Measurements from ENCODE around the gene MC2R. TPM values are rescaled to one million over a fixed set of nuclear protein-coding genes. Genes with fewer than 3 reads are reported as not detected.

The MC2R gene
- total RNA-seq, 1 donor = under 0.01 TPM

GRCh38 chr18:13912601-13913000 is 2.7 kb downstream of the MC2R start:
- H3K27me3 ChIP-seq (ENCODE audit: insufficient read depth, low read length) = no peaks in the 10 kb centered on the region

GRCh38 chr18:13910986-13911385 is 4.3 kb downstream of the MC2R start:
- no peaks in the 10 kb centered on the region for H3K9me3 ChIP-seq (ENCODE audit: low read depth, low read length)
- H3K4me3 ChIP-seq (ENCODE audit: low read length) = no peak overlapping the region
- no peaks in the 10 kb centered on the region for H3K27me3 ChIP-seq (ENCODE audit: insufficient read depth, low read length)
- H3K4me1 ChIP-seq (ENCODE audit: insufficient read depth, low read length) = no peaks in the 10 kb centered on the region

More at GRCh38 chr18:13912601-13913000, 2.7 kb downstream of the MC2R start:
- Histone ChIP-seq H3K9me3 (ENCODE audit: low read depth, low read length) (no peaks in the 10 kb centered on the region), H3K4me3 (ENCODE audit: low read length) (no peak overlapping the region), H3K4me1 (ENCODE audit: insufficient read depth, low read length) (no peaks in the 10 kb centered on the region)

GRCh38 chr18:13910501-13910900 is 4.8 kb downstream of the MC2R start:
- no peaks in the 10 kb centered on the region for H3K4me1 ChIP-seq (ENCODE audit: insufficient read depth, low read length)
- H3K9me3 ChIP-seq (ENCODE audit: low read depth, low read length) = no peaks in the 10 kb centered on the region
- H3K4me3 ChIP-seq (ENCODE audit: low read length) = no peak overlapping the region
- H3K27me3 ChIP-seq (ENCODE audit: insufficient read depth, low read length) = no peaks in the 10 kb centered on the region

- no peaks in the 10 kb centered on the region for H3K4me1 ChIP-seq (ENCODE audit: insufficient read depth, low read length)
- H3K9me3 ChIP-seq (ENCODE audit: low read depth, low read length) = no peaks in the 10 kb centered on the region
- no peak overlapping the region for H3K4me3 ChIP-seq (ENCODE audit: low read length)
- H3K27me3 ChIP-seq (ENCODE audit: insufficient read depth, low read length) = no peaks in the 10 kb centered on the region
Measured at GRCh38 chr18:13909141-13909940, 6.0 kb downstream of the MC2R start.

- Histone ChIP-seq H3K4me3 (ENCODE audit: low read length) (no peak overlapping the region), H3K4me1 (ENCODE audit: insufficient read depth, low read length) (no peaks in the 10 kb centered on the region), H3K9me3 (ENCODE audit: low read depth, low read length) (peaks cover 14% of the 10 kb centered on the region), H3K27me3 (ENCODE audit: insufficient read depth, low read length) (no peaks in the 10 kb centered on the region)
Measured at GRCh38 chr18:13900633-13901032, 14.7 kb downstream of the MC2R start.

- Histone ChIP-seq H3K27me3 (ENCODE audit: insufficient read depth, low read length) (no peaks in the 10 kb centered on the region), H3K4me3 (ENCODE audit: low read length) (no peak overlapping the region), H3K4me1 (ENCODE audit: insufficient read depth, low read length) (no peaks in the 10 kb centered on the region), H3K9me3 (ENCODE audit: low read depth, low read length) (peaks cover 11% of the 10 kb centered on the region)
Measured at GRCh38 chr18:13895505-13896033, 19.8 kb downstream of the MC2R start.

- Histone ChIP-seq H3K4me1 (ENCODE audit: insufficient read depth, low read length) (no peaks in the 10 kb centered on the region), H3K27me3 (ENCODE audit: insufficient read depth, low read length) (no peaks in the 10 kb centered on the region), H3K4me3 (ENCODE audit: low read length) (no peak overlapping the region), H3K9me3 (ENCODE audit: low read depth, low read length) (peaks cover under 1% of the 10 kb centered on the region)
Measured at GRCh38 chr18:13894531-13894930, 20.8 kb downstream of the MC2R start.

- no peaks in the 10 kb centered on the region for H3K27me3 ChIP-seq (ENCODE audit: insufficient read depth, low read length)
Measured at GRCh38 chr18:13893418-13893760, 21.9 kb downstream of the MC2R start.

GRCh38 chr18:13892098-13892497 is 23.2 kb downstream of the MC2R start:
- Histone ChIP-seq H3K4me3 (ENCODE audit: low read length) (no peak overlapping the region), H3K4me1 (ENCODE audit: insufficient read depth, low read length) (no peaks in the 10 kb centered on the region), H3K27me3 (ENCODE audit: insufficient read depth, low read length) (no peaks in the 10 kb centered on the region), H3K9me3 (ENCODE audit: low read depth, low read length) (no peaks in the 10 kb centered on the region)

More at GRCh38 chr18:13893418-13893760, 21.9 kb downstream of the MC2R start:
- Histone ChIP-seq H3K4me3 (ENCODE audit: low read length) (no peak overlapping the region), H3K9me3 (ENCODE audit: low read depth, low read length) (no peaks in the 10 kb centered on the region), H3K4me1 (ENCODE audit: insufficient read depth, low read length) (no peaks in the 10 kb centered on the region)

- Histone ChIP-seq H3K4me3 (ENCODE audit: low read length) (no peak overlapping the region), H3K27me3 (ENCODE audit: insufficient read depth, low read length) (no peaks in the 10 kb centered on the region), H3K4me1 (ENCODE audit: insufficient read depth, low read length) (no peaks in the 10 kb centered on the region), H3K9me3 (ENCODE audit: low read depth, low read length) (no peaks in the 10 kb centered on the region)
Measured at GRCh38 chr18:13890761-13891361, 24.5 kb downstream of the MC2R start.

- Histone ChIP-seq H3K4me3 (ENCODE audit: low read length) (no peak overlapping the region), H3K27me3 (ENCODE audit: insufficient read depth, low read length) (no peaks in the 10 kb centered on the region), H3K4me1 (ENCODE audit: insufficient read depth, low read length) (no peaks in the 10 kb centered on the region), H3K9me3 (ENCODE audit: low read depth, low read length) (no peaks in the 10 kb centered on the region)
Measured at GRCh38 chr18:13889671-13890070, 25.7 kb downstream of the MC2R start.

GRCh38 chr18:13888191-13888716 is 27.1 kb downstream of the MC2R start:
- Histone ChIP-seq H3K9me3 (ENCODE audit: low read depth, low read length) (no peaks in the 10 kb centered on the region), H3K4me3 (ENCODE audit: low read length) (no peak overlapping the region), H3K27me3 (ENCODE audit: insufficient read depth, low read length) (no peaks in the 10 kb centered on the region), H3K4me1 (ENCODE audit: insufficient read depth, low read length) (no peaks in the 10 kb centered on the region)

- no peaks in the 10 kb centered on the region for H3K27me3 ChIP-seq (ENCODE audit: insufficient read depth, low read length)
- H3K9me3 ChIP-seq (ENCODE audit: low read depth, low read length) = no peaks in the 10 kb centered on the region
- H3K4me1 ChIP-seq (ENCODE audit: insufficient read depth, low read length) = no peaks in the 10 kb centered on the region
- H3K4me3 ChIP-seq (ENCODE audit: low read length) = no peak overlapping the region
Measured at GRCh38 chr18:13885009-13885408, 30.3 kb downstream of the MC2R start.

GRCh38 chr18:13879937-13880336 is 35.4 kb downstream of the MC2R start:
- Histone ChIP-seq H3K27me3 (ENCODE audit: insufficient read depth, low read length) (no peaks in the 10 kb centered on the region), H3K4me1 (ENCODE audit: insufficient read depth, low read length) (no peaks in the 10 kb centered on the region), H3K9me3 (ENCODE audit: low read depth, low read length) (no peaks in the 10 kb centered on the region), H3K4me3 (ENCODE audit: low read length) (no peak overlapping the region)

- H3K4me1 ChIP-seq (ENCODE audit: insufficient read depth, low read length) = no peaks in the 10 kb centered on the region
- H3K27me3 ChIP-seq (ENCODE audit: insufficient read depth, low read length) = no peaks in the 10 kb centered on the region
- no peaks in the 10 kb centered on the region for H3K9me3 ChIP-seq (ENCODE audit: low read depth, low read length)
- H3K4me3 ChIP-seq (ENCODE audit: low read length) = no peak overlapping the region
Measured at GRCh38 chr18:13879492-13879891, 35.8 kb downstream of the MC2R start.
